NB4 (cell line): Measurements from ENCODE around the gene NSUN3.

Experiments
- DNase-seq: peaks from one replicate; pipeline ENCODE4 v3.0.0; 2010; ENCODE audit warnings: low read depth
- H3K4me3 ChIP-seq: one replicate; pipeline ENCODE4 v1.5.1; 2011; ENCODE audit warnings: mild to moderate bottlenecking, low read depth, low read length, moderate library complexity
- MAX ChIP-seq: IDR thresholded peaks from 2 replicates; pipeline ENCODE4 v1.6.1; 2011; ENCODE audit warnings: low read depth, low read length
- MYC ChIP-seq: IDR thresholded peaks from 2 replicates; pipeline ENCODE4 v1.6.1; 2011; ENCODE audit warnings: low read depth, low read length
- POLR2A ChIP-seq: IDR thresholded peaks from 2 replicates; pipeline ENCODE4 v1.6.1; 2011; ENCODE audit warnings: mild to moderate bottlenecking; ENCODE audit not compliant: insufficient read length; ENCODE audit errors: extremely low read depth
- TF ChIP-seq, protein P1 (sequence below): IDR thresholded peaks from one replicate; pipeline ENCODE4 v1.5.1; 2012; ENCODE audit warnings: low read depth, low read length

The NSUN3 gene

GRCh38 chr3:94049267-94049666 lies 13.6 kb upstream of the NSUN3 start:
- H3K4me3 ChIP-seq = no peak overlapping the region
- TF ChIP-seq, protein P1, sequence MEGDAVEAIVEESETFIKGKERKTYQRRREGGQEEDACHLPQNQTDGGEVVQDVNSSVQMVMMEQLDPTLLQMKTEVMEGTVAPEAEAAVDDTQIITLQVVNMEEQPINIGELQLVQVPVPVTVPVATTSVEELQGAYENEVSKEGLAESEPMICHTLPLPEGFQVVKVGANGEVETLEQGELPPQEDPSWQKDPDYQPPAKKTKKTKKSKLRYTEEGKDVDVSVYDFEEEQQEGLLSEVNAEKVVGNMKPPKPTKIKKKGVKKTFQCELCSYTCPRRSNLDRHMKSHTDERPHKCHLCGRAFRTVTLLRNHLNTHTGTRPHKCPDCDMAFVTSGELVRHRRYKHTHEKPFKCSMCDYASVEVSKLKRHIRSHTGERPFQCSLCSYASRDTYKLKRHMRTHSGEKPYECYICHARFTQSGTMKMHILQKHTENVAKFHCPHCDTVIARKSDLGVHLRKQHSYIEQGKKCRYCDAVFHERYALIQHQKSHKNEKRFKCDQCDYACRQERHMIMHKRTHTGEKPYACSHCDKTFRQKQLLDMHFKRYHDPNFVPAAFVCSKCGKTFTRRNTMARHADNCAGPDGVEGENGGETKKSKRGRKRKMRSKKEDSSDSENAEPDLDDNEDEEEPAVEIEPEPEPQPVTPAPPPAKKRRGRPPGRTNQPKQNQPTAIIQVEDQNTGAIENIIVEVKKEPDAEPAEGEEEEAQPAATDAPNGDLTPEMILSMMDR = no peak
- no peak for TF ChIP-seq MAX
- no peak for TF ChIP-seq MYC
- TF ChIP-seq POLR2A = no peak
- DNase-seq = no peak

DNA sequence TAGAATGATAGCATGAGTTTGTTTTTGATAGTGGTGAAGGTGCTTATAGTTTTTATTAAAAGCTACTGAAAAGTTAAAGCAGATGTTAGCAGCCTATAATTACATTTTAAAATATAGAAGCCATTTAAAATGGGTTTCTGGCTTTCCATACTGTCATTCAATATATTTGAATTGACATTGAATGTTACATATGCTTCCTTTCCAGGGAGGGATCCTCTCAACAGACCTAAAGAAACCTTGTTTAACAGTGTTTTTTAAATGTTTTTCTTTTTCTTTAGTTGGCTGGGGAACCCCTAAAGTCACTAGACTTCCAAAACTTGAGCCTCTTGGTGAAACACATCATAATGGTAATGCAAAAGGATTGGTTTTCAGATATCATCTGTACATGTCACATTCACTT lies 12.3 kb upstream of the NSUN3 start:
- DNase-seq = no peak
- H3K4me3 ChIP-seq = no peak overlapping the region
- TF ChIP-seq, protein P1 = no peak

GRCh38 chr3:94061297-94061696 lies 1.6 kb upstream of the NSUN3 start:
- H3K4me3 ChIP-seq = no peak overlapping the region
- TF ChIP-seq MYC (no peak), POLR2A (no peak), MAX (no peak)
- TF ChIP-seq, protein P1 = no peak
- DNase-seq = no peak

- DNase-seq = peak; percentile 18
- peak overlapping the region; percentile 86 for H3K4me3 ChIP-seq
- TF ChIP-seq, protein P1 = no peak
- TF ChIP-seq MYC (no peak), POLR2A (no peak), MAX (no peak)
Observed at GRCh38 chr3:94063496-94064119, 747 bp downstream of the NSUN3 start.

- peak overlapping the region; percentile 86 for H3K4me3 ChIP-seq
- TF ChIP-seq POLR2A (no peak), MAX (no peak), MYC (no peak)
- TF ChIP-seq, protein P1 = no peak
- no peak for DNase-seq
Observed at GRCh38 chr3:94064243-94064860, 1.5 kb downstream of the NSUN3 start.

DNA sequence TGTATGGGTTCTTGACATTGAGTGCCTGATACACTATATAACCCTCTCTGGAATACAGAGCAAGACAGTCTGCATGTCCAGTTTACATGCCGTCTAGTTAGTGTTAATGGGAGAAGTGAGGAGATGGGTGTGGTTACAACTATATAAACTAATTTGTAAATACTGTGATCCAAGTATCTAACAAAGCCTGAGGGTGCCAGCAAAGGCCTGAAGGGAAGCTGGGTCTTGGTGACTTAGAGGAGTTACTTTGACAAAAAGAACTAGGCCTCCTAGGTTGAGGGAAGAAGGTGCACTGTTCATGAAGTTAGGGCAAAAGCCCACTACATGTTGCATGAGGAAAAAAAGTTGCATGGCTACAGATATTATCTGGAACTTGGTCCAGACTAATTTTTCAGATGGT lies 2.3 kb downstream of the NSUN3 start:
- H3K4me3 ChIP-seq = peak overlapping the region; percentile 86
- no peak for DNase-seq
- no peak for TF ChIP-seq MAX
- TF ChIP-seq MYC = no peak
- TF ChIP-seq, protein P1 = no peak
- TF ChIP-seq POLR2A = no peak
